Measurements from ENCODE around the gene CTIF.

DNA sequence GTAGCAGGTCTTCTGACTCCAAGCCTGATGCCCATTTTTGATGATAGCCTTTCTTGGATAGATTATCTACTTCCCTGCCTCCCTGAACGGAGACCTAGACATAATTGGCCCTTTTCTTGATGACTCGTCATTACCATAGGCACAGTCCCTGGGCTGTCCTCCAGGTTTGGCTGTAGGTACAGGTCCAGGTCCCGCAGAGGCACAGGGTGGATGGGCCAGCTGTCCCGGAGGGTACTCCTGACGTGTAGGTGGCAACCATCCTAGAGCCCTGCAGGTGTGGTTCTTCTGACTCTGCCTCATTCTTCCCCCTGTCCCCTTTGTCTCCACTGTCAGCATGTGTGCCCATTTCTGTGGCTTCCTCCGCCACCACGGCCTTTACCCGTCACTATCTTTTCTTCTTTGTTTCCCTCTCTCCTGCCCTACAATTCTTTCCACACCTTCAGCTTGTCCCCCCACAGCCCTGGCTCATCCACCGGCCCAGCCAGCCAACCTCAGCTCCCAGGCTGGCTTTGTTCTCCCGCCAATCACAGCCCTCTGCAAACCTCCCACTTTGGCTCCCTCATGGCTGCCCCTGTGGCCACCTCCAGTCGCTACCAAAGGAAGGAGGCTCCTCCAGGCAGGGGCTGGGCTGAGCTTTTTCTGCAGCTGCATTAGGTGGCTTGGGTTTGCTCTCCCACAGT, 309.1 kb downstream of the CTIF start:
- TF ChIP-seq TAF1 (IDR thresholded peaks at IDR 0.05; ENCODE audit: borderline replicate concordance, low read depth, low read length) = no peak
- TF ChIP-seq POLR2AphosphoS5 (IDR thresholded peaks at IDR 0.05; ENCODE audit: low read depth, low read length) = no peak
- no peak for TF ChIP-seq POLR2A (IDR thresholded peaks at IDR 0.05; ENCODE audit: low read depth, low read length)
